DMS53 (cell line): Measurements from ENCODE around the gene TSPAN32.

Experiments
- DNase-seq: peaks from one replicate; lab custom pipeline; 2025; lab: John Stamatoyannopoulos, UW

Gene TSPAN32

DNA sequence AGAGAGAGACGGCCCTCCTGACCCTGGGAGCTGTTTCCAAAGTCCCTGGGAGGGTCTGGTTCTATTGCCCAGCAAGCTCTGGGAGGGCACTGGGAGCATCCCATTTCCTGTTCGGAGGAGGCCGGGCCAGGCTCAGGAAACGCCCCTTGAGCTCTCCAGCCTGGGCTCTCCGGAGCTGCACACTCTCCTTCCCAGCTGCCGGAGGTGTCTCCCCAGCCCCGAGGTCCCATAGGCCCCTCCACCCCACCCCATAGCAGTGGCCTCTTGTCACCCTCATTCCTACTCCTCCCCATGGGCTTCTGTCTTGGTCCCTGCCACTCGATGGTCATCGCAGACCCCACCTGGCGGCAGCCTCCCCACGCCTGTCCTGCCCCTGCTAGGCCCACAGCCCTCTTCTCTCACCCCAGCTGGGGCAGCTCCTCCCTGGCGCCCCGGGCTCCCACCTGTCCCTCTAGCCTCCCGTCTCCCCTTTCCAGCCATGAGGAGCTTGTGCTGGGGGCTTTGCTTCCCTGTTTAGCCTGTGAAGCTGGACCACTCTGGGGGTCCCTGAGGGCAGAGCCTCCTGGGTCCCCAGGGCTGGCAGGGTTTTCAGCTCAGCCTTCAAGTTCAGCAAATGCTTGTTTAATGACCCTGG is 2.8 kb downstream of the TSPAN32 start:
- peak; percentile 53 for DNase-seq

DNA sequence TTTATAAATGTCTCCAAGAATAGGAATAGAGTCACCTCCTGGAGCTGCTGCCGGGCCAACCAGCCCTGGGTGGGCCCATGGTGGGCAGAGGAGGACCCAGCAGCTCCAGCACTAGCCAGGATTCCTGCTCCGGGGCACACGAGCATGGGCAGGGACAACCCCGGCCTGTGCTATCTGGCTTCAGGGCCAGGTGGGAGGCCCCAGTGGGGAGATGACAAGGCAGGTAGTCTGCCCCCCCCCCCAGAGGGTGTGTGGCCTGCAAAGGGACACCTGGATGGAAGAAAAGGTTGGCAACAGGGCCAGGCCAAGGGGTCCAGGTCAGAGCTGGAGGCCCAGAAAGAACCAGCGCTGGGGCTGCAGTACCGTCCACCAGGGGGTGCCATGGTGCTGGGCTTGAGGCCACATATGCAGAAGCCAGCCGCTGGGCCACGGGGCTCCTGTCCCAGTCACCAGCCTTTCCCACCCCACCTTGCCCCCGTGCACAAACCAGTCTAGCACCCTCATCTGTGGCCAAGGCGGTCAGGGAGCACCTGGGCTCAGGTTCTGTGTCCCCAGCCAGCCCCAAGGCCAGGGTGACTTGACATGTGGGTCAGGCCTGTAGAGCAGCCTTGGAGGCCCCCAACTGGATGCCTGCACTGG is 3.4 kb downstream of the TSPAN32 start:
- DNase-seq: peak; percentile 87

DNA sequence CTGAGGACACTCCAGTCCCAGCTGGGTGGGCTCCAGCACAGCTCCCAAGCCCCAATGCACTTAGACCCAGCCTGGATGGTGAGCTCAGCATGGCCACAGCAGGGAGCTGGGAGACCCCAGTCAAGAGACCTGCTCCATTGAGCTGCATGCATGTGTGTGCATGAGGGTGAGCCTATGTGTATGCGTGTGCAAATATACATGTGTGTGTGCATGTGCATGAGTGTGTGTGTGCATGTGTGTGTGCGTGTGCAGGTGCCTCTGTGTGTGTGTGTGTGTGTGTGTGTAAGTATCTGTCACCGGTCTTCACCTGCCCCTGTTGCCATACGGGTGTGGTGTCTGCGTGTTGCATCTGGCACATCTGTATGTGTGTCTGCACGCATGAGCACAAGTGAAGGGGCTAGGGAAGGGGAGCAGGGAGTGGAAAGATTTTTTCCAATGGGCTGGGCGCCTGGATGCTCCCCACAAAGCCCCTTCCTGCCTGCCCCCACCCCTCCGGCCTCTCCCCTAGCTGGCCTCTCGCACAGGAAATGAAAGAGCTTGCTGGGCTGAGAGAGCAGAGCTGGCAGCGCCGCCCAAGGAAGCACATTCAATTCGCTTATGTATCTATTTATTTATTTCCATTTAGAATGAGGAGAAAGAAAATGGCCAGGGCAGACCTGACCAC is 4.1 kb downstream of the TSPAN32 start:
- DNase-seq: no peak

DNA sequence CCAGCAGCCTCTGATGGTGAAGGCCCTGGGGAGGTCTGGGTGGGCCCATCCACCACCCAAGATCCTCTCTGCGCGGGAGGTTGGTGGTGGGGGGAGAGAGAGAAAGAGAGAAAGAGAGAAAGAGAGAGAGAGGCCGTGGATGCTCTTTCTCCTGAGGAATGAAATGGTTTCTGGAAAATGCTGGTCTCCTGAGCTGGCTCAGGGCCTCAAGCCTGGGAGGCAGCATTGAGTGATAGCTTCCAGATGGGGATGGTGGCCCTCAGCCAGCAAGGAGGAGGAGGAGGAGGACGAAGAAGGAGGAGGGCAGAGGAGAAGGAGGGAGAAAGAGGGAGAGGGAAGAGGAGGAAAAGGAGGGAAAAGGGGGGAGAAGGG is 4.6 kb downstream of the TSPAN32 start:
- no peak for DNase-seq

DNA sequence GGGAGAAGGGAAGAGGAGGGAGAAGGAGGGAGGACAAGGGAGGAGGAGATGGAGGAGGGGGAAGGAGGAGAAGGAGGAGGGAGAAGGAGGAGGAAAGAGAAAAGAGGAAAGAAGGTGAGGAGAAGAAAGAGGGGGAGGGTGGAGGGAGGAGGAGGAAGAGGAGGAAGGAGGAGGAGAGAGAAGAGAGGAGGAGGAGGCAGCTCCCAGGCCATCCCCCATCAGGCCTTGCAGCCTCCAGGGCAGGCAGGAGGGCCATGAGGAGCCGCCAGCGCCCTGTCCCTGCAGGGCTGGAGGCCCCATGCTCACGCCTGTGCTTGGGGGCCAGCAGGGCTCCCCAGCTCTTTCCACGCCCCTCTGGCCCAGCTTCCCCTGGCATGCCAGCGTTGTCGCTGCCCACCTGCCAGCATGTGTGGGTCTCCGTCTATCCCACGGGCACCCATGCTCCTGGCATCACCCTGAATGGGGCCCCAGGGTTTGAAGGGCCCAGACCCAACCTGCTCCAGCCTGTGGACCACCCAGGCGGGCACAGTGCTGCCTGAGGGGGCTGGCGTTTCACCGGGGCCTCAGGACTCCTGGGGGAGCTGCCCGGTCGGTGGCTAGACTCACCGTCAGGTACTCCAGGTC is 5.2 kb downstream of the TSPAN32 start:
- DNase-seq: no peak

DNA sequence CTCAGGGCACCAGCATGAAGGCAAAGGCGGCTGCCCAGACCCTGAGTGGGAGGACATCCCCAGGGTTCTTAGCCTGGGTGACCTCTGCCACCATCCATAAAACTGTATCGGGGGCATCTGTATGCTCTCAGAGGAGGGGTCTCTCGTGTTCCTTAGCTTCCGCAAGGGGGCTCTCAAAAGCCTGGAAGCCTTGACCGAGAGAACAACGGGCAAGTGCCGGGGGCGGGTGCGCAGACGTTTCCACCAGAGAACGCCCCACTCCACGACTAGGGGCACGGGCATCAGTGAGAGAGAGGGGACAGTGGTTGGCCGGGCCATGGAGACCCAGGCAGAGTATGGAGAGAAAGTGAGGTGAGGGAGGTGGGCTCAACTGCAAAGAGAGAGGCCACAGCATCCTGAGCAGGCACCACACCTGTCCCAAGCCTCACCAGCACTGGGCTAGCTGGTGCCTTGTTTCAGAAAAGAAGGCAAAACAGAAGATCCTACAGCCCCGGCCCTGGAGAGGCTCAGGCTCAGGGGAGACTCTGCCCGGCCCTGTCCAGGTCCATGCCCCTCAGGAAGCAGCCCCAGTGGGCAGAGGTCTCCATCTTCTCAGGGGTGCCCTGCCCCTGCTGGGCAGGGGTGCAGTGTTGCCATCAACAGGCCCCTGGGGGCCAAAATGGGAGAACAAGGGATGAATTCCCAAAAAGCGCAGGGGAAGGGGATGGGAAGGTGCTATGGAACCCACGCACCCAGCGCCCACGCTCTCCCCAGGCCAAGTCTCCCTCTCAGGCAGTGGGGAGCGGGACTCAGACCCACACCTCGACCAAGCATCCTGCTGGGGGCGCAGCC is 5.9 kb downstream of the TSPAN32 start:
- DNase-seq: no peak

DNA sequence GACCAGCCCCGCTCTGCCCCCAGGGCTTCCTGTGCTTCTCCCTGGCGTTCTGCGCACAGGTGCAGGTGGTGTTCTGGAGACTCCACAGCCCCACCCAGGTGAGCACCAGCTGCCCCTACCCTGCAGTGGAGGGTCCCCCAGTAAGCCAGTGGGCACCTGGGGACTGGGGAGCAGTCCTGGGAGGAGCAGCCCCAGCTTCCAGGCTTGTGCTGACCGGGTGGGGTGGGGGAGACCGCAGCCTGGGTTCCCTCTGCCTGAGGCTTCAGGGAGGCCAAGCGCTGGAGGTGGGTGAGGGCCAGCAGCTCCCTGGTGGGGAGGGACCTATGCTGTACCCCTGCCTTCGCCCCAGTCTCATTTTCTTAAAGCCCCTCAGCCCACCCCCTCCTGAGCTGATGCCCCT is 6.9 kb downstream of the TSPAN32 start:
- DNase-seq: no peak

DNA sequence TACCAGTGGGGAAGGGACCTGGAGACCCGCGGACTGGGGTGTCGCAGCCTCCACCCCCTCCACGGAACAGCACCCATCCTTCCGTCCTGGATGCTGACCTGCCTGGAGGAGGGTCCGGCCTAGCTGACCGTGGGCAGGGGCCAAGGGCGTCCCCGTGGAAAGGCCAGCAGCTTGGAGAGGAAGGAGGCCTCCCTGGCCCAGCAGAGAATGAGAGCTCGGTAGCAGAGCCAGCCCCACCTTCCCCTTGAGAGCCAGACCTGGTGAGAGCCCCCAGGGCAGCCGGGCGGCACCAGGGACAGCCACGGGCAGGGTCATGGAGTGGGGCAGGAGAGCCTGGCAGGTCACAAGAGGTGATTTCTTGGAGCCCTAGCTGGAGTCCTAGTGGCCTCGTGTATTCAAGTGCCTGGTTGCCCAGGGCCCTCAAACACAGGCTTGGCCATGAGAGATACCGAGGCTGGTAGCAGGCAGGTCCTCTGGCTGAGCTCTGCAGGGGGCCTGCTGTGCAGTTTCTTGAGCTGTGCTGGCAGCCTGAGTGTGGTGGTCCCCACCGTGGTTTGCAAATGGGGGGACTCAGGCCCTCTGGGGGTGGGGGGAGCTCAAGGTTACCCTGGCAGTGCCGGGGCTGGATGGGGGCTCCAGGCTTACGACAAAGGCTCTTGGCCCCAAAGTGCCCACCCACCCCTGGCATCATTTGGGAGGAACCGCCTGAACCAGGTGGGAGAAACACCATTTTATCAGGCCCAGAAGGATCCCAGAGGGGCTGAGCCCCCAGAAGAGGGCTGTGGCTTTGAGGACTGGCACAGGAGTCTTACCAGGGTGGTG is 7.6 kb downstream of the TSPAN32 start:
- no peak for DNase-seq

DNA sequence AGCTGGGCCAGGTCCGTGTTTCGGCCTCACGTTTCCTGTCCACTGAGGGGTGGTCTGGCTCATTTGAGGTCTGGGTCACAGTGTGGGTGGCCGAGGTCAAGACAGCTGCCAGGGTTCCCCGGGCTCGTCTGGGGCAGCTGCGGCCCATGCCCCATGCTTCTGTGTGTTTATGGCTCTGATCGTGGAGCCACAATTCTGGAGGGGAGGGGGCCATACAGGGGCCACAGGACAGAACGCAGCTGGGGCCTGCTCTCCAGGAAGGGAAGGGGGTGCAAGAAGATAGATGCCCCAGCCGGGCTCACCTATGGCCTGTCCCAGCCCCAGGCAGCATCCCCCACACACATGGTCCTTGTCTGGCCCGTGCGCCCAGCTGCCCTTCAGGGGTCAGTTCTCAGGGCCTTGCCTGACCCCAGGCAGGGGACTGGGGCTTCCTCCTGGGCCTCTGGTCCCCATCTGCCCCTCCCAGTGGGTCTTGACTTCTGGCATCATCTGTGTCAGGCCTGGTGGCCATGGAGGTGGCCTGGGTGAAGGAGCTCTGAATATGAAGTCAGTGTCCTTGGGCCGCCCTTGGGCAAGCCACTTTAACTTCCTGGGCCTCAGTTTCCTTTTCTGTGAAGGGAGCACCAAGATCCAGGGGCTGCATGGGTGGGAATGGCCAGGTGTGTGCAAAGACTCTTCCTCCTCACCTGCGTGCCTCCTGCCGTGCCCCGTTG is 8.4 kb downstream of the TSPAN32 start:
- DNase-seq: no peak

DNA sequence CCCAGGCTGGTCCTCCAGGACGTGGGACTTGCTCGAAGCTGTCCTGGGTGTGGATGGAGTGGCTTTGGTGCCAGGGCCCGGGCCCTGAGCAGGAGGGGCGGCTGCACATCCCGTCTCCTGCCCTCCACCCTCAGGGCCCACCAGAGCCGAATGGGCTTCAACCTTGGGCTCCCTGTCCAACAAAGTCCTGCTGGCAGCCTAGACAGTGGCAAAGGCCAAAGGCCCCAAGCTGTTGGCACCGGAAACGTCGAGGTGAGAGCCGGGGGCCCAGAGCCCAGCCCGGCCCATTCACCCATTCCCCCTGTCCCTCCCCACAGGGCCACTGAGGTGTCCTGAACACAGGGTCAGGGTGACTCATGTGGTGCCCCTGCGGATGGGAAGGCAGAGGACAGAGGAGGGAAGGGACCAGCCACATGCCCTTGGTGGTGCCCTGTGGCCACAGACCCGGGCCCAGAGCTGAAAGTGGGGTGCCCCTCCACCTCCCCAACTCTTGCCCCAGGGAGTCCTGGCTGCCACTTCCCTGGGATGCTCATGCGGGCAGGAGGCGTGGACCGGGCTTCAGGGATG is 9.1 kb downstream of the TSPAN32 start:
- no peak for DNase-seq

DNA sequence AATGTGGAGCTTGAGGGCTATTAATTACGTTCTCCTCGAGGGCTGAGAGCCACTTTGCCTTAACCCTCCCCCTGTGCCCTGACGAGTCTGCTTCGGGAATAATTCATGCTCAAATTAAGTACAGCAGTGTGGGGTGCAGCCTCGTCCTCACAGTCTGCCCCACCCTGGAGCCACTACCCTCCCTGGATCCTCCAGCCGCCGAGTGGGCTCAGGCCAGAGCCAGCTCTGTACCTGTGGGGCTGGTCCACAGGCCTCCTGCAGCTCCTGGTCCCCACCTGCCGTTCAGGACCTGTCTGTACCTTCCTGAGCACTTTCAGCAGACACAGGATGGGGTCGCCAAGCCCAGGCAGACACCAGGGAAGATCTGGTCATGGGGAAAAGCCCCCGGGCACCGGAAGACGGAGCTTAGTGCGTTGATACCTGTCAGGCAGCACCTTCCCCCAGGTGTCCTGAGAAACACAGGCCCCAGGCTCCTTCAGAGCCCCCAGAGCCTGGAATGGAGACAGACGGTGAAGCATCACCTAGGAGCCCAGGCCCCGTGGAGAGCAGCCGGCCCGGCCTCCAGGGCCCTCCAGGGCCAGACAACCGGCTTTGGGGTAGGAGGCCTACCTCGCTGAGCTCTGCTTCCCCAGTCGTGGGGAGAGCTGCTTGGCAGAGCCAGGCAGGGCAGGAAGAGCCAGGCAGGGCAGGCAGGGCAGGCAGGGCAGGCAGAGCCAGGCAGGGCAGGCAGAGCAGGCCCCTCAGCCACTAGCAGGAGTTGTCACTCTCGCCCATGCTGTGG is 9.7 kb downstream of the TSPAN32 start:
- DNase-seq: no peak

DNA sequence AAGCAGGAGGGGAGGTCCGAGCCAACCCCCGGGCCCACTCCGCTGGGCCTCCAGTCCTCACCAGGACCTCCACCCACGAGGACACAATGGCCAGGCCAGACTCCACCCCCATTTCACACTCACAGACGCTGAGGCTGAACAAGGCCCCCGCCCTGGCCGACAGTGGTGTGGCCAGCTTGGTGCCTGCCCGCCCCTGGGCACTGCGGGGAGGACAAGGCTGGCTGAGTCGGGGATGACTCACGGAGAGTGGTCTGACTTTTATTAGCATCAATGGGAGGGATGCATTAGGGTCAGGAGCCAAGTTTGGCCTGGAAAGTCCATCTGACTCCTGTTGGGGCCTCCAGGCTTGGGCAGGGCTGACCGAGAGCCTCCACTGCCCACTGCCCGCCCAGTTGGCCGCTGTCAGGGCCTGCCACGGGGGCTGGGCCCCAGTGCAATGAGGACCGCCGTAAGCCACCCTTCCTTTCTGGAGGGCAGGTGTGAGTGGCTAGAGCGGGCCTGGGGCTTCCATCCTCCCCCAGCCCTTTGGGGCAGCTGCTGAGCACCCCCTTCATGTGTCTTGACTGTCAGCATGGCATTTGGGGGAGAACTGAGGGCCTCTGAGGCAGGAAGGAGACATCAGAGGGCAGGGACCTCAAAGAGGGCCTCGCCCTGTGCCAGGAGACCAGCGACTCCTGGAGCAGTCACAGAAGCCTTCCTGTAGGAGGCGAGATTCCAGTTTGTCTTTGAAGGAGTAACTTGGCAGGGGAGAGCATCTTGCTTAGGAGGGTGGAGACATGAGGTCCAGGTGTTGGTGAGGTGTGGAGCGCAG is 10.6 kb downstream of the TSPAN32 start:
- no peak for DNase-seq

DNA sequence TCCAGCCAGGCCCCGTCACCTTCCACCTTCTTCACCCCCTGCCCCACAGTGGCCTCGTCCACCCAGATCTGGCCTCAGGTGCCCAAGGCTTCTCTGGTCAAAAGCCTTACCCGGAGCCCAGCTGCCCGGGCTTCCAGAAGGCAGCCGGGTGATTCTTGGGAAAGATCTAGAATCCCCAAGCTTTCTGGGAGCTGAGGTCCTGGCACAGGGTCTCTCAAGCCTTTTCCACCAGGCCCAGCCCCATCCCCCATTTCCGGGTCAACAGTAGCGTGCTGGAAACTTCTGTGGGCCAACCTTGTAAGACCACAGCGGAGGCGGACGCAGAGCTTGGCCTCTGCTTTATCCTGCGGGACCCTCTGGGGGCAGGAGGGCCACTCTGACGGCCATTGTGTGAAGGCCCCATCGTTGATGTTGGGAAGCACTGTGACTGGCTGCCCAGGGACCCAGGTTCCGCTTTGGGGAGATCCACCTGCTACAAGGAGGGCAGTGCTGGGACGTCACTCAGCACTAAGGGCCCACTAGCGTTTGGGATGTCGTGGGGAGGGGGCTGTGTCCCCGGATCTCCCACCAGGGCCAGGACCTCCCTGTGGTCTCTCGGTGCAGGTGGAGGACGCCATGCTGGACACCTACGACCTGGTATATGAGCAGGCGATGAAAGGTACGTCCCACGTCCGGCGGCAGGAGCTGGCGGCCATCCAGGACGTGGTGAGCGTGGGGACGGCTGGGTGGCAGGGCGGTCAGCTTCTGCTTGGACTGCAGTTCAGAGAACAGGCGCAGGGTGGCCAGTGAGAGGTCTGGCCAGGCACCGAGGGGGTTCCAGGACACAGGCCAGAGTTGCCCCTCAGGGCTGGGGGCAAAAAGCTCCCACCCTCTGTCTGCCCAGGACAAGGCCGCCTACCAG is 11.5 kb downstream of the TSPAN32 start:
- DNase-seq: peak; percentile 63

DNA sequence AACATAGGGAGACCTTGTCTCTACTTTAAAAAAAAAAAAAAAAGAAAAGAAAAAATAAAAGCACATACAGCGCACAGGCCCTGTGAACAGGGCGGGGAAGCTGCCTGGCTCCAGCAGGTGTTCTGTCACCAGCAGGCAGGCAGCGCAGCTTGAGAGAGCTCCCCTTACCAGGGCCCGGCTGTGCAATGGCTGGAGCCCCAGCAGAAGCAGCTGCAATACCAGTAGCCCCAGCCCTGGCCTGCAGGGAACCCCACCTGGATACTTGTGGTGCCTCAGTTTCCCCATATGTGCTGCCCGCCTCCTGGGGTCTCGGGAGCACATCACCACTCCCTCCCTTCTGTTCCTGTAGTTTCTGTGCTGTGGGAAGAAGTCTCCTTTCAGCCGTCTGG is 12.3 kb downstream of the TSPAN32 start:
- DNase-seq: no peak

DNA sequence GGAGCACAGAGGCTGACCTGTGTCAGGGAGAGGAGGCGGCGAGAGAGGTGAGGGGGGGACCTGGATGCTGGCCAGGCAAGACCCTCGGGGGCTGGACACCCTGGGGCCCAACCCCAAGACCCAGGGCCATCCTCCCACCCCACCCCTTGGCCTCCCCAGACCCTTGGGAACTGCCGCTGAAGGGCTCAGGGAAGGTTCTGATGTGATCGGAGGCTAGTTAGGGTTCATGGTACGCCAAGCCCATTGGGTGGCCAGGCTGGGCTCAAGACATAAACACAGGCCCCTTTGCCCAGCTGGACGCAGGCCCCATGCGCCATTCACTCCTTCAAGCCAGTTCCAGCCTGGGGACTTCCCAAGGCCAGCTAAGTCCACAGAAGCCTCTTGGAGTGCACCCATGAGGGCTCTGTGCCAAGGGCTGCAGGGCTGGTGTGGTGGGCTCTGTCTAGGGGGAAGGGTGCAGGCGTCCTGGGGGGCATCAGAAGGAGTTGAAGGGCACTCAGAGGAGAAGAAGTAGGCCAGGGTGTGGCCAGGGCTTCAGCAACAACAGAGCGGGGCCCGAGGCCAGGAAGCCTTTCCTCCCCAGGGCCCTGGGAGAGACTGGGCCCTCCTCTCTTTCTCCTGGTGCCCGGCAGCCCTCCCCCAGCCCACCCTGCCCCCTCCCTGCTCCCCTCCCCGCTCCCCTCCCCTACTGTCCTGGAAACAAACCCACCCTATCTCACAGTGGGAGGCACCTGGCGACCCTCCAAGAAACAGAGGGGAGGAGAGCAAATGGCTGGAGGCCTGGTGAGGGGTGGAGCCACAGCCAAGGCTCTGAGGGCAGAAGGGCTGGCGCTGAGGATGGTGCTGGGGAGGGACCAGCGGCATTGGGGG is 12.9 kb downstream of the TSPAN32 start:
- DNase-seq: no peak

DNA sequence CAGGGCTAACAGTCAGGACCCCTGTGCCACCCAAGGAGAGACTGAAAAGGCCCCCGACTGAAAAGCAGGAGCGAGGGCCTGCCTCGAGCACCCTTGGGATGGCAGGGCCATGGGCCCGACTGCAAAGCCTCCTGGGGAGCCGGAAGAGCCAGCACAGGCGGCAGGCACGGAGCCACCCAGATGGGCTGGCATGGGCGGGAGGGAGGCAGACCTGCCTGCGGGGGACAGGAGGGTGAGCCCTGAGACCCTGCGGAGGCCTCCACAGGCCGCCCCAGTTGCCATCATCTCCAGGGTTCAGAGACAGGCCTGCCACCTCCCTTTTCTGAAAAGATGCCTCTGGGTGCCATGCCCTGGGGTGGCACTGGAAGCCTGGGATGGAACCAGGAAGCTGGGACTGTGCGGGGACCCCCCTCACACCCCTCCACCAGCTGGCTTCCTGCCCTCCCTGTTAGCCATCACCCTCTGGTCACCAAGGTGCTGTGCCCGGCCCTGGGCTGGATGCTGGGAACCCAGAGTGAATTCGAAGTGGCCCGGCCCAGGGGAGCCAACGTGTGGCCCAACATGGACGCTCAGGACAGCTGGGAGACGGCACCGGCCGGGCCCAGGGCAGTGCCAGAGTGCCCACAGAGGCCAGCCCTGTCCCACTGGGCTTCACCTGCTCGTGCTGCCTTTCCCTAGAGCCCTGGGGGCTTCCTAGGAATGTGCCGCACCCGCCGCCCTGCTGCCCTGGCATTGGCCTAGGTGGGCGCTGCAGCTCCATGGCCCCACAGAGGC is 13.8 kb downstream of the TSPAN32 start:
- no peak for DNase-seq
